GM12875 (cell line): ENCODE data around the gene TXNL4B.

ENCODE experiments used
- H3K4me3 ChIP-seq: one replicate; pipeline ENCODE4 v1.5.1; 2011; ENCODE audit warnings: low read depth, low read length, control low read depth
- CTCF ChIP-seq: IDR thresholded peaks from 2 replicates; pipeline ENCODE4 v1.5.1; 2011; ENCODE audit warnings: low read depth, mild to moderate bottlenecking, control low read depth, inconsistent platforms, low read length, moderate library complexity, borderline replicate concordance; ENCODE audit not compliant: insufficient read depth

The TXNL4B gene

GRCh38 chr16:72043058-72043457, 50.4 kb downstream of the TXNL4B start:
- H3K4me3 ChIP-seq = no peak overlapping the region
- TF ChIP-seq CTCF = no peak

- TF ChIP-seq CTCF = no peak
- no peak overlapping the region for H3K4me3 ChIP-seq
Measured at GRCh38 chr16:72042157-72042660, 51.2 kb downstream of the TXNL4B start.

- TF ChIP-seq CTCF = no peak
- H3K4me3 ChIP-seq = no peak overlapping the region
Measured at GRCh38 chr16:72036098-72036497, 57.3 kb downstream of the TXNL4B start.
